DOHH2 (cell line): Measurements from ENCODE around the gene LOXL1.

Experiments used
- H3F3A ChIP-seq: fragments of 200-600 bp; sonication (generic), shearing (Covaris generic); 2 replicates; pipeline ENCODE4 v1.6.0; 2016; ENCODE audit warnings: antibody characterized with exemption, mild to moderate bottlenecking; ENCODE audit not compliant: control insufficient read depth, insufficient read depth
- H3K27ac ChIP-seq: fragments of 200-600 bp; sonication (generic); 2 replicates; pipeline ENCODE4 v1.5.1; 2014; ENCODE audit warnings: low read depth, mild to moderate bottlenecking, low read length, moderate library complexity
- H3K27me3 ChIP-seq: fragments of 200-600 bp; sonication (generic); 2 replicates; pipeline ENCODE4 v1.6.1; 2014; ENCODE audit warnings: mild to moderate bottlenecking, low read length, mixed read lengths; ENCODE audit not compliant: control insufficient read depth
- H3K36me3 ChIP-seq: fragments of 200-600 bp; sonication (generic); 2 replicates; pipeline ENCODE4 v1.6.1; 2014; ENCODE audit warnings: mild to moderate bottlenecking, low read length, moderate library complexity, mixed read lengths; ENCODE audit not compliant: control insufficient read depth
- H3K4me1 ChIP-seq: fragments of 200-600 bp; sonication (generic); 2 replicates; pipeline ENCODE4 v1.6.1; 2014; ENCODE audit warnings: mild to moderate bottlenecking, low read length, mixed read lengths; ENCODE audit not compliant: control insufficient read depth
- H3K4me2 ChIP-seq: fragments of 200-600 bp; sonication (generic); 2 replicates; pipeline ENCODE4 v1.6.0; 2014; ENCODE audit warnings: mild to moderate bottlenecking, low read length, moderate library complexity
- H3K4me3 ChIP-seq: fragments of 200-600 bp; sonication (generic); 2 replicates; pipeline ENCODE4 v1.5.1; 2014; ENCODE audit warnings: mild to moderate bottlenecking, low read length, mixed read lengths
- H3K79me2 ChIP-seq: fragments of 200-600 bp; sonication (generic); 2 replicates; pipeline ENCODE4 v1.6.1; 2014; ENCODE audit warnings: mild to moderate bottlenecking, low read length, mixed read lengths; ENCODE audit not compliant: control insufficient read depth
- H3K9me2 ChIP-seq: fragments of 200-600 bp; sonication (generic); replicated peaks from 2 replicates; pipeline ENCODE4 v1.6.1; 2014; ENCODE audit warnings: mild to moderate bottlenecking, low read length, mixed read lengths; ENCODE audit not compliant: control insufficient read depth
- H3K9me3 ChIP-seq: fragments of 200-600 bp; sonication (generic); 2 replicates; pipeline ENCODE4 v1.6.1; 2014; ENCODE audit warnings: antibody characterized with exemption, low read length, mixed read lengths; ENCODE audit not compliant: control insufficient read depth, insufficient read depth
- H4K20me1 ChIP-seq: fragments of 200-600 bp; sonication (generic); 2 replicates; pipeline ENCODE4 v1.6.0; 2014; ENCODE audit warnings: low read depth, mild to moderate bottlenecking, antibody characterized with exemption, low read length, moderate library complexity; ENCODE audit not compliant: control insufficient read depth, insufficient read depth
- CTCF ChIP-seq: fragments of 200-600 bp; sonication (generic); IDR thresholded peaks from one replicate; pipeline ENCODE4 v1.5.1; 2014; ENCODE audit warnings: antibody characterized with exemption, mild to moderate bottlenecking, low read depth, low read length; ENCODE audit not compliant: poor library complexity, severe bottlenecking
- EZH2phosphoT487 ChIP-seq: fragments of 200-600 bp; sonication (generic); IDR thresholded peaks from 2 replicates; pipeline ENCODE4 v1.6.1; 2017; ENCODE audit warnings: borderline replicate concordance, mild to moderate bottlenecking, antibody characterized with exemption, low read length, moderate library complexity, mixed read lengths

LOXL1 gene

GRCh38 chr15:73926219-73927002 is at the start of gene LOXL1:
Gene LOXL1, plus strand, starts transcription at chr15:73926462. Its CDS starts 322 bp downstream, at chr15:73926784.
- no peak within 1 kb of the TSS for H3K27ac ChIP-seq
- no peaks in the 10 kb centered on the region for H3K9me3 ChIP-seq
- no peaks in the 10 kb centered on the region for H3K79me2 ChIP-seq
- no peaks in the 10 kb centered on the region for H3K9me2 ChIP-seq
- no peak within 1 kb of the TSS for H3K4me3 ChIP-seq
- H3K4me2 ChIP-seq: no peak within 1 kb of the TSS
- H3F3A ChIP-seq: no peaks in the 10 kb centered on the region
- TF ChIP-seq EZH2phosphoT487 (no peak), CTCF (no peak)
- H3K27me3 ChIP-seq: peaks cover 3% of the 10 kb centered on the region; the same call in 1 of the 2 replicates
- no peaks in the 10 kb centered on the region for H3K36me3 ChIP-seq
- no peaks in the 10 kb centered on the region for H3K4me1 ChIP-seq
- H4K20me1 ChIP-seq: no peaks in the 10 kb centered on the region

- H3K4me3 ChIP-seq: no peak overlapping the region
- no peaks in the 10 kb centered on the region for H3K4me1 ChIP-seq
- no peaks in the 10 kb centered on the region for H3K9me3 ChIP-seq
- H3K36me3 ChIP-seq: no peaks in the 10 kb centered on the region
- no peaks in the 10 kb centered on the region for H3F3A ChIP-seq
- no peaks in the 10 kb centered on the region for H4K20me1 ChIP-seq
- 0 out of 2 replicates have a peak, but pooled peaks cover 5% of the 10 kb centered on the region for H3K27me3 ChIP-seq
- H3K79me2 ChIP-seq: no peaks in the 10 kb centered on the region
- TF ChIP-seq CTCF (no peak), EZH2phosphoT487 (no peak)
- no peak overlapping the region for H3K27ac ChIP-seq
- H3K9me2 ChIP-seq: no peaks in the 10 kb centered on the region
- H3K4me2 ChIP-seq: no peak overlapping the region
Observed at GRCh38 chr15:73879426-73879825, 46.8 kb upstream of the LOXL1 start.

- H3K9me2 ChIP-seq: no peaks in the 10 kb centered on the region
- H3K4me1 ChIP-seq: no peaks in the 10 kb centered on the region
- H3K9me3 ChIP-seq: no peaks in the 10 kb centered on the region
- H3K4me3 ChIP-seq: no peak overlapping the region
- TF ChIP-seq EZH2phosphoT487: no peak
- TF ChIP-seq CTCF: no peak
- H3K79me2 ChIP-seq: no peaks in the 10 kb centered on the region
- H3K4me2 ChIP-seq: no peak overlapping the region
- no peaks in the 10 kb centered on the region for H3K36me3 ChIP-seq
- H3K27me3 ChIP-seq: peaks cover 3% of the 10 kb centered on the region; the same call in 1 of the 2 replicates
- H3K27ac ChIP-seq: no peak overlapping the region
- H4K20me1 ChIP-seq: no peaks in the 10 kb centered on the region
- no peaks in the 10 kb centered on the region for H3F3A ChIP-seq
Observed at GRCh38 chr15:73881579-73882320, 44.5 kb upstream of the LOXL1 start.
